Spleen (tissue), 11 donors: Measurements from ENCODE around the gene ACAN. TPM values are rescaled to one million over a fixed set of nuclear protein-coding genes. Genes with fewer than 3 reads are reported as not detected.

ENCODE experiments used
- DNase-seq: peaks from one replicate; pipeline ENCODE4 v3.0.0-alpha.2; 2020
- H3K27ac ChIP-seq, 8 donors: fragments of 200-600 bp; sonication (generic) in 7 of 8; 1 replicate in 4 of 8; 2 replicates in 4 of 8; pipeline versions ENCODE4 v1.5.0 to v1.8.0; 2016 to 2021; ENCODE audit warnings: inconsistent platforms in 4 of 8, mild to moderate bottlenecking in 4 of 8, moderate library complexity in 1 of 8
- H3K27me3 ChIP-seq, 7 donors: fragments of 200-600 bp; sonication (generic) in 6 of 7; replicated peaks in 1 of 7; 1 replicate in 4 of 7; 2 replicates in 3 of 7; pipeline versions ENCODE4 v1.5.0 to v1.8.0; 2016 to 2021; ENCODE audit warnings: inconsistent platforms in 3 of 7, mild to moderate bottlenecking in 1 of 7
- H3K36me3 ChIP-seq, 6 donors: fragments of 200-600 bp; sonication (generic) in 5 of 6; 1 replicate in 4 of 6; 2 replicates in 2 of 6; pipeline versions ENCODE4 v1.5.0 to v1.8.0; 2016 to 2021; ENCODE audit warnings: inconsistent platforms in 2 of 6
- H3K4me1 ChIP-seq, 6 donors: fragments of 200-600 bp; sonication (generic) in 5 of 6; 1 replicate in 3 of 6; 2 replicates in 3 of 6; pipeline versions ENCODE4 v1.5.0 to v1.8.0; 2016 to 2021; ENCODE audit warnings: inconsistent platforms in 3 of 6
- H3K4me3 ChIP-seq, 8 donors: fragments of 200-600 bp; sonication (generic) in 7 of 8; 1 replicate in 4 of 8; 2 replicates in 4 of 8; pipeline versions ENCODE4 v1.5.0 to v1.8.0; 2016 to 2021; ENCODE audit warnings: inconsistent platforms in 4 of 8, mild to moderate bottlenecking in 4 of 8, moderate library complexity in 2 of 8
- H3K9me3 ChIP-seq, 8 donors: fragments of 200-600 bp; sonication (generic) in 7 of 8; 1 replicate in 4 of 8; 2 replicates in 4 of 8; pipeline versions ENCODE4 v1.5.0 to v1.8.0; 2016 to 2021; ENCODE audit warnings: inconsistent platforms in 4 of 8
- POLR2A ChIP-seq, 3 donors: fragments of 450-650 bp; IDR thresholded peaks; one replicate each; pipeline ENCODE4 v1.5.1; 2017; ENCODE audit warnings: antibody characterized with exemption in 3 of 3, mild to moderate bottlenecking in 1 of 3
- POLR2AphosphoS5 ChIP-seq, 3 donors: sonication (generic); formaldehyde crosslinking; IDR thresholded peaks; one replicate each; pipeline ENCODE4 v1.5.1; 2017; ENCODE audit warnings: antibody characterized with exemption in 3 of 3
- WGBS, 5 donors: extraction: QIAGEN DNeasy Blood & Tissue Kit in 3 of 5; methylation state at CpG; one replicate each; pipeline versions ENCODE4 v1.1.5 to v1.1.7; 2013 to 2018; 5-methylcytosine and 5-hydroxymethylcytosine counted together
- intact Hi-C: fragments of 100-400 bp; cut with DNase I; formaldehyde crosslinking; loops from one replicate; pipeline ENCODE4 v1.15.0; 2023; ENCODE audit warnings: low total_unique reads
- polyA plus RNA-seq, 3 donors: library from polyadenylated mRNA; stranded (reverse); fragments of 200-250 nt; gene quantifications; one replicate each; pipeline ENCODE4 v1.2.1, GENCODE V29; 2013
- total RNA-seq, 7 donors: library from RNA; depleted of rRNA in 3 of 7; stranded (reverse); fragments of >200 nt in 3 of 7; fragmentation: NEBNext Ultra II Directional in 4 of 7; extraction: Animal tissue kit (Norgen Biotek cat#: 25700) in 4 of 7; gene quantifications; one replicate each; pipeline versions ENCODE4 v1.1.0 to v1.2.1, GENCODE V29; 2016 to 2021
- TF ChIP-seq, protein P1 (sequence below), 11 experiments: fragments of 200-600 bp in 7 of 11; fragments of 450-650 bp in 4 of 11; sonication (generic) in 4 of 11; IDR thresholded peaks in 8 of 11; conservative IDR thresholded peaks in 3 of 11; 1 replicate in 7 of 11; 2 replicates in 4 of 11; pipeline versions ENCODE4 v1.4.0 to v1.8.0; 2016 to 2021; ENCODE audit warnings: antibody characterized with exemption in 11 of 11, inconsistent platforms in 4 of 11, mild to moderate bottlenecking in 1 of 11
- donor health status: healthy with polysubstance abuse.
- donor health status: DM: no; HTN: no; CAD: no; lungs with moderate emphysema.
- donor health status: DM: no; HTN: no; CAD: no.
- donor health status: Bipolar disorder and iron deficiency.
- donor health status: healthy.
- donor health status: DM: no; HTN: no; CAD: no.
- donor health status: DM: yes; HTN: yes; CAD: no.

Gene ACAN
- total and polyA plus RNA-seq, 10 donors = 0.09 to 2.1 (median 0.87) TPM

DNA sequence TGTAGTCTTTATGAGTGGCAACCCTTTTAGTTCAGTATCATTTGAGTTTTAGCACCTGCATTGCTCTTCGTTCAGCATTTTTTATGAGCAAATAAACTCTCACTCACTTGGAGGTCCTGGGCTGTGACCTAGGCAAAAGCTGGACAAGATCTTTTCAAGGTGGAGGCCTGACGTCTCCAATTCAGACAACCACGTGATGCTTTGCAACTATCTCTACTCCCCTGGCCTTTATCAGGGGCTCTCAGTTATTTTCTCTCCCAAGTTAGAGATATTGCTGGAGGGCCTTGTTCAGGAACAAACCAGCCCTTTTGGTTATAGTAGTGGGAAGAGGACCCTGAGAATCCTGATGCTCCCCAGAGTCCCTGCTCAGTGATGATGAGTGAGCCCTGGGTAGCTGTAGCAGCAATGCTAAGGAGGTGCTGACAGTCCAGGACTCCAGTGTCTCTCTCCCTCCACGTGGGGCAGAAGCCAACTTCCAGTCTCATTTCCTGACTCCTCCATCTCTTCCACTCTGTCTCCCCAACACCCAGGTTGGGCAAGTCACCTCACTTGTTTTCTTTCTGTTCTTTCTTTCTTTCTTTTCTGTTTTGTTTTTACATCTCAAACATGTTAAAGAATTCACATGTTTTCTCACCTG is 61.7 kb downstream of the ACAN start:
- Histone ChIP-seq H3K27me3 (no peaks in the 10 kb centered on the region), H3K4me1 (no peaks in the 10 kb centered on the region), H3K4me3 (no peak overlapping the region), H3K36me3 (no peaks in the 10 kb centered on the region), H3K9me3 (no peaks in the 10 kb centered on the region), H3K27ac (no peak overlapping the region)
- 70 to 78% (median 72%) methylated on average over 4 of the region's 4 CpGs for WGBS, 5 donors
- intact Hi-C loops = no loop called here
- no peak for TF ChIP-seq POLR2A (IDR thresholded peaks at IDR 0.05)
- TF ChIP-seq, protein P1, sequence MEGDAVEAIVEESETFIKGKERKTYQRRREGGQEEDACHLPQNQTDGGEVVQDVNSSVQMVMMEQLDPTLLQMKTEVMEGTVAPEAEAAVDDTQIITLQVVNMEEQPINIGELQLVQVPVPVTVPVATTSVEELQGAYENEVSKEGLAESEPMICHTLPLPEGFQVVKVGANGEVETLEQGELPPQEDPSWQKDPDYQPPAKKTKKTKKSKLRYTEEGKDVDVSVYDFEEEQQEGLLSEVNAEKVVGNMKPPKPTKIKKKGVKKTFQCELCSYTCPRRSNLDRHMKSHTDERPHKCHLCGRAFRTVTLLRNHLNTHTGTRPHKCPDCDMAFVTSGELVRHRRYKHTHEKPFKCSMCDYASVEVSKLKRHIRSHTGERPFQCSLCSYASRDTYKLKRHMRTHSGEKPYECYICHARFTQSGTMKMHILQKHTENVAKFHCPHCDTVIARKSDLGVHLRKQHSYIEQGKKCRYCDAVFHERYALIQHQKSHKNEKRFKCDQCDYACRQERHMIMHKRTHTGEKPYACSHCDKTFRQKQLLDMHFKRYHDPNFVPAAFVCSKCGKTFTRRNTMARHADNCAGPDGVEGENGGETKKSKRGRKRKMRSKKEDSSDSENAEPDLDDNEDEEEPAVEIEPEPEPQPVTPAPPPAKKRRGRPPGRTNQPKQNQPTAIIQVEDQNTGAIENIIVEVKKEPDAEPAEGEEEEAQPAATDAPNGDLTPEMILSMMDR (IDR thresholded peaks at IDR 0.05 in 8 of 11, conservative IDR thresholded peaks at IDR 0.05 in 3 of 11) = no peak
- TF ChIP-seq POLR2AphosphoS5 (IDR thresholded peaks at IDR 0.05) = no peak
- DNase-seq = no peak

DNA sequence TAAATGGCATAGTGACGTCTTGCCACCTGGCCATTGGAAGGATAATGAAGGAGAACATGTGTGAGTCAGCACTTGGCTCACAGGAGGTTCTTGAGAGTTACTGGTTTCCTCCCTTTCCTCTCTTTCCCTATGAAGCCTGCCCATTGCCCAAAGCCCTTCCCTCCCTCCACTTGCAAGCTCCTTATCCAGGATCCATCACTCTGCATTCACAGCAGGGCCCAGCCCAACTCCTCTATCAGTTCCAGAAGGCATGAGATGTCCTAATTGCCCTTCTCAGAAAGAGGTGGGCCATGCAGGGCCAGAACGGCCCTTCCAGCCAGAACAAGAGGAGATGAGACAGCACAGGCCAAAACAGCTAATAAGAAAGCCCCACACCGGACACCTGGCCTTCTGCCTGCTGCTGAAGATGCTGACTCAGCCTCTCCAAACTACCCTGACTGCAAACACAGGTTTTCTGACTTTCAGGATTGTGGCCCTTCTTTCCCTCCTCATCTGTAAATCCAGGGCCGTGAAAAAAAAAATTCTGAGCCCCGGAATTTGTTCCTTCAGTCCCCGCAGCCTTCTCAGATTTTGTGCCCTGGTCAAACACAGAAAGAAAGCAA is 62.4 kb downstream of the ACAN start:
- DNase-seq = no peak
- H3K4me3 ChIP-seq = no peak overlapping the region
- intact Hi-C loops = no loop called here
- H3K4me1 ChIP-seq = no peaks in the 10 kb centered on the region
- H3K36me3 ChIP-seq = no peaks in the 10 kb centered on the region
- 69 to 84% (median 76%) methylated on average over 6 of the region's 6 CpGs for WGBS, 5 donors
- TF ChIP-seq, protein P1 (IDR thresholded peaks at IDR 0.05 in 8 of 11, conservative IDR thresholded peaks at IDR 0.05 in 3 of 11) = no peak
- TF ChIP-seq POLR2AphosphoS5 (IDR thresholded peaks at IDR 0.05) (no peak), POLR2A (IDR thresholded peaks at IDR 0.05) (no peak)
- no peaks in the 10 kb centered on the region for H3K27me3 ChIP-seq
- H3K9me3 ChIP-seq = no peaks in the 10 kb centered on the region
- H3K27ac ChIP-seq = no peak overlapping the region

DNA sequence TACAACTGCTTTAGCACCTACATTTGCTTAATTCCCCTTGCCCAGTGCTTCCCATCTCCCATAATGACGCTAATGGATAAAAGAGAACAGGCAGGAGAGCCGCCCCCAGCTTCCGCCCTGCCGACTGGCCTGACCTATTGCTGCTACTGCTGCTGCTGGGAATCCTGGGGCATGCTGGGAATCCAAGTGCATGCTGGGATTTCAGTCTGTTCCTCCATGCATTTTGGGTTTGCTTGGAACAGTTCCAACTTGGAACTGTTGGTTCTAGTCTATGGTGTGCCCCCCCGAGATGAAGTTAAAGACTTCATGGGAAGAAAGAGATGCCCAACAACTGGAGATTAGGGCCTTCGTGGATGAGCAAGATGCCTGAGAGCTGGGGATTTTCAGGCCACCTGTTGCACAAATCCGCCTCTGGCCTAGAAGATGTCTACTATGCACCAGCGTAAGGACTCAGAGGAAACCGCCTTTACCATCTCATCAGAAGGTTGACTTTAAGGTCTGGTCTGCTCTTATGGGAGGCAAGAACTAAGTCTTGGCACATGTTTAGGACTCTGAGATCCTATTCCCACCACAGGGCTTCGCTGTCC is 63.2 kb downstream of the ACAN start:
- WGBS, 5 donors = 90 to 95% (median 91%) methylated on average over 8 to 10 of the region's 10 CpGs
- H3K27ac ChIP-seq = no peak overlapping the region
- no peaks in the 10 kb centered on the region for H3K9me3 ChIP-seq
- H3K27me3 ChIP-seq = no peaks in the 10 kb centered on the region
- no peaks in the 10 kb centered on the region for H3K4me1 ChIP-seq
- no peak for DNase-seq
- TF ChIP-seq, protein P1 (IDR thresholded peaks at IDR 0.05 in 8 of 11, conservative IDR thresholded peaks at IDR 0.05 in 3 of 11) = no peak
- TF ChIP-seq POLR2A (IDR thresholded peaks at IDR 0.05) (no peak), POLR2AphosphoS5 (IDR thresholded peaks at IDR 0.05) (no peak)
- no peak overlapping the region for H3K4me3 ChIP-seq
- no peaks in the 10 kb centered on the region for H3K36me3 ChIP-seq
- intact Hi-C loops = no loop called here

DNA sequence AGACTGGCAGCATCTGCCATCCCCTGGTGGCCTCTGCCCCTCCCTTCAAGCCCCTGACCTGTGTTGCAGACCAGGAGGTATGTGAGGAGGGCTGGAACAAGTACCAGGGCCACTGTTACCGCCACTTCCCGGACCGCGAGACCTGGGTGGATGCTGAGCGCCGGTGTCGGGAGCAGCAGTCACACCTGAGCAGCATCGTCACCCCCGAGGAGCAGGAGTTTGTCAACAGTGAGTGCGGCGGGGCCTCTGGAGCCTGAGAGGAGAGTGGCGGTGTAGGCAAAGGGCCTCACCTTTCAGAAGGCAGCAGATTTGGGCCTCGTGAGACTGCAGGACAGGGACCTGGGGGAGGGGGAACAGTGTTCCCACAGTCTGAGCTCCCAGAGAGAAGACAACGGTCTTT is 68.1 kb downstream of the ACAN start:
- WGBS, 5 donors = 85 to 95% (median 87%) methylated on average over 13 to 14 of the region's 14 CpGs
- peaks cover 0 to 10% (median 0%) of the 10 kb centered on the region in 6 donors for H3K36me3 ChIP-seq
- H3K4me1 ChIP-seq = no peaks in the 10 kb centered on the region
- TF ChIP-seq POLR2AphosphoS5 (IDR thresholded peaks at IDR 0.05) (no peak), POLR2A (IDR thresholded peaks at IDR 0.05) (no peak)
- TF ChIP-seq, protein P1 (IDR thresholded peaks at IDR 0.05 in 8 of 11, conservative IDR thresholded peaks at IDR 0.05 in 3 of 11) = no peak
- H3K4me3 ChIP-seq = no peak overlapping the region
- H3K27me3 ChIP-seq = no peaks in the 10 kb centered on the region
- no peak overlapping the region for H3K27ac ChIP-seq
- no peak for DNase-seq
- H3K9me3 ChIP-seq = no peaks in the 10 kb centered on the region
- intact Hi-C loops = no loop called here
